Measurements from ENCODE around the gene FNDC11. TPM values are rescaled to one million over a fixed set of nuclear protein-coding genes. Genes with fewer than 3 reads are reported as not detected.

Gene FNDC11, protein sequence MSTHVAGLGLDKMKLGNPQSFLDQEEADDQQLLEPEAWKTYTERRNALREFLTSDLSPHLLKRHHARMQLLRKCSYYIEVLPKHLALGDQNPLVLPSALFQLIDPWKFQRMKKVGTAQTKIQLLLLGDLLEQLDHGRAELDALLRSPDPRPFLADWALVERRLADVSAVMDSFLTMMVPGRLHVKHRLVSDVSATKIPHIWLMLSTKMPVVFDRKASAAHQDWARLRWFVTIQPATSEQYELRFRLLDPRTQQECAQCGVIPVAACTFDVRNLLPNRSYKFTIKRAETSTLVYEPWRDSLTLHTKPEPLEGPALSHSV
- 0.51 and 0.71 TPM in 2 replicates for total RNA-seq
- polyA plus RNA-seq, result 1.9 and 3.4 TPM in 2 replicates
- polyA plus RNA-seq (2011; cell fraction: cytosol; rRNA removed), result 0.70 and 1.0 TPM in 2 replicates
- 2.7 and 3.0 TPM in 2 replicates for polyA plus RNA-seq (2011; cell fraction: nucleus; rRNA removed)
- polyA plus RNA-seq (2012), result 0.44 and 1.9 TPM in 2 replicates
- 0.30 and 0.56 TPM in 2 replicates for polyA minus RNA-seq
- 0.61 TPM for polyA minus RNA-seq (2011; cell fraction: cytosol; rRNA and poly(A)+ RNA removed)
- 0.38 and 0.96 TPM in 2 replicates for polyA minus RNA-seq (2011; cell fraction: nucleus; rRNA and poly(A)+ RNA removed)
- not detected for Bru-seq, nascent RNA
- BruChase-seq, experiment 1, labeled RNA remaining after a 6-hour chase, result percentile 21 among the genes with signal in this experiment
- percentile 13 among the genes with signal in this experiment for BruChase-seq, experiment 2, labeled RNA remaining after a 2-hour chase
- long read RNA-seq, partial matches to known transcripts, result 0 of 2 reads
- long read RNA-seq, other reads (novel, unspliced or antisense), result 1 of 2 reads

DNA sequence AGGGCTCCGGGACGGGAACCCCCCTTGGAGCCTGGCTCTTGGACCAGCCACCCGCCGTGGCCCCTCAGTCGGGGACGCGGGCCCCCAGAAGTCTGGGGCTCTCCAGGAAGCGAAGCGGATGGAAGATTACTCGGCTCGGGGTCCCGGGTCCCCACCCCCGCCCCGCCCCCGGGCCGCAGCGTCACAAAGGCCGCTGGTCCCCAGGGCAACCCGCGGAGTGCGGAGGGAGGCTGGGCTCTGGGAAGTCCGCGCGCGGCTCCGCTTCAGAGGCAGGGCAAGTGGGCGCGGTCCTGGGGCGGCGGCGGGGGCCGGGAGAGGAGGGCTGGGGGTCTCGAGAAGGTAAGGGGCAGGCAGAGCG, at the start of gene FNDC11:
Gene FNDC11 (plus strand): TSS at position 227 of the 358 bp plus-strand sequence. CDS start 1,505 bp downstream, outside the sequence.
- no TSS peak for BruUV-seq (replicated peaks)
- H3K4me3 ChIP-seq (replicated peaks in 1 of 3; ENCODE audit: insufficient read depth in 1 of 3, low read depth in 1 of 3, low read length in 3 of 3), result peak within 1 kb of the TSS; percentile 56 to 91 (median 72)
- dilution Hi-C loops (cut with MboI; ENCODE audit: extremely low pct_ligation_motif_present, low sequenced_read_pairs), result no loop called here
- peak within 1 kb of the TSS; percentile 86 for H3K4me2 ChIP-seq (ENCODE audit: insufficient read depth, low read length)
- no peaks in the 10 kb centered on the region for H3K27me3 ChIP-seq (ENCODE audit: control insufficient read depth in 2 of 2, insufficient read depth in 2 of 2, low read length in 2 of 2)
- POLR2A ChIA-PET, result no interaction called here
- no peaks in the 10 kb centered on the region for H3K36me3 ChIP-seq (ENCODE audit: control insufficient read depth in 2 of 2, extremely low read depth in 1 of 2, insufficient read depth in 2 of 2, low read length in 2 of 2)
- no peaks in the 10 kb centered on the region for H3K9me1 ChIP-seq (replicated peaks; ENCODE audit: control insufficient read depth, extremely low read depth, insufficient read depth, low read length)
- no peaks in the 10 kb centered on the region for H3K4me1 ChIP-seq (ENCODE audit: control insufficient read depth, extremely low read depth, insufficient read depth, low read length)
- intact Hi-C loops (cut with micrococcal nuclease), result loop anchor here (1.0 kb wide), 1 partner anchor 73 kb away; the partner anchor contains the start of gene GMEB2
- H2AFZ ChIP-seq (ENCODE audit: low read depth, low read length), result peak within 1 kb of the TSS; percentile 94
- no peak within 1 kb of the TSS for H3K27ac ChIP-seq (ENCODE audit: insufficient read depth, low read depth, low read length)
- H3K9me3 ChIP-seq (replicated peaks; ENCODE audit: control insufficient read depth, insufficient read depth, low read length), result no peaks in the 10 kb centered on the region
- no peaks in the 10 kb centered on the region for H4K20me1 ChIP-seq (replicated peaks; ENCODE audit: control insufficient read depth, extremely low read depth, insufficient read depth, low read length)
- peak within 1 kb of the TSS; percentile 35 for H3K9ac ChIP-seq (replicated peaks; ENCODE audit: extremely low read depth, insufficient read depth, low read length)
- no peak for TF ChIP-seq POLR2AphosphoS5 (IDR thresholded peaks at IDR 0.05; ENCODE audit: insufficient read depth, low read depth, low read length)
- no peak for TF ChIP-seq FOS (IDR thresholded peaks at IDR 0.05; ENCODE audit: borderline replicate concordance, insufficient read depth, low read length)
- TF ChIP-seq, protein P1, sequence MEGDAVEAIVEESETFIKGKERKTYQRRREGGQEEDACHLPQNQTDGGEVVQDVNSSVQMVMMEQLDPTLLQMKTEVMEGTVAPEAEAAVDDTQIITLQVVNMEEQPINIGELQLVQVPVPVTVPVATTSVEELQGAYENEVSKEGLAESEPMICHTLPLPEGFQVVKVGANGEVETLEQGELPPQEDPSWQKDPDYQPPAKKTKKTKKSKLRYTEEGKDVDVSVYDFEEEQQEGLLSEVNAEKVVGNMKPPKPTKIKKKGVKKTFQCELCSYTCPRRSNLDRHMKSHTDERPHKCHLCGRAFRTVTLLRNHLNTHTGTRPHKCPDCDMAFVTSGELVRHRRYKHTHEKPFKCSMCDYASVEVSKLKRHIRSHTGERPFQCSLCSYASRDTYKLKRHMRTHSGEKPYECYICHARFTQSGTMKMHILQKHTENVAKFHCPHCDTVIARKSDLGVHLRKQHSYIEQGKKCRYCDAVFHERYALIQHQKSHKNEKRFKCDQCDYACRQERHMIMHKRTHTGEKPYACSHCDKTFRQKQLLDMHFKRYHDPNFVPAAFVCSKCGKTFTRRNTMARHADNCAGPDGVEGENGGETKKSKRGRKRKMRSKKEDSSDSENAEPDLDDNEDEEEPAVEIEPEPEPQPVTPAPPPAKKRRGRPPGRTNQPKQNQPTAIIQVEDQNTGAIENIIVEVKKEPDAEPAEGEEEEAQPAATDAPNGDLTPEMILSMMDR (IDR thresholded peaks at IDR 0.05; ENCODE audit: extremely low read depth in 1 of 2, insufficient read depth in 1 of 2, low read depth in 1 of 2, low read length in 2 of 2), result no peak
- no peaks in the 10 kb centered on the region for H3K79me2 ChIP-seq (ENCODE audit: control insufficient read depth, insufficient read depth, low read length)
- FAIRE-seq (peak; percentile 8), DNase-seq (ENCODE audit: low read depth, low spot score) (no peak)
- CTCF ChIA-PET, result no interaction called here

Measured in endothelial cell of umbilical vein (primary cell).